ENCODE measurements around the gene NYAP1. TPM values are rescaled to one million over a fixed set of nuclear protein-coding genes. Genes with fewer than 3 reads are reported as not detected.
A peak's percentile ranks its signal among the peaks of the same experiment; 100 is the strongest.

The NYAP1 gene
- total RNA-seq, 2 experiments from 2014 or later, result 0.10 to 0.98 TPM

DNA sequence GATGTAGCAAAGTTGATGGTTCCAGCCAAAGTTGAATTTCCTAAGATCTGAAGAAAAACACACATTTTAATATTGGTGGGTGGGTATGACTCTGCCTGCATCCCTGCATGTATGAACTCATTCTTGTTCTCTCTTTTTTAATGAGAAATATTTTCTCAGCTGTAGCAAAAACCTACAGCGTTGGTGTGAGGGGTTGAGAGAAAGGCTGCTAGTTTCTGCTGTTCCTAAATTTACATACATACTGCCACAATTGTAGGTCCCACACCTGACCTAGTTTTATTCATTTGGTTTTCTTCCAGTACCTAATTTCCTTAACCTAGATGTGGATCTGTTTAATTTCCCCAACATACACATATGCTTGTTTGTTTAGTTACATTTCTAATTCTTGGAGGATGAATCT is 59.9 kb downstream of the NYAP1 start:
- peaks cover 84% of the 10 kb centered on the region for H3K4me1 ChIP-seq (ENCODE audit: insufficient read depth, low read length, poor library complexity, severe bottlenecking)
- TF ChIP-seq EZH2phosphoT487 (IDR thresholded peaks at IDR 0.05; ENCODE audit: borderline replicate concordance, low read depth, low read length), result no peak
- TF ChIP-seq, protein P1, sequence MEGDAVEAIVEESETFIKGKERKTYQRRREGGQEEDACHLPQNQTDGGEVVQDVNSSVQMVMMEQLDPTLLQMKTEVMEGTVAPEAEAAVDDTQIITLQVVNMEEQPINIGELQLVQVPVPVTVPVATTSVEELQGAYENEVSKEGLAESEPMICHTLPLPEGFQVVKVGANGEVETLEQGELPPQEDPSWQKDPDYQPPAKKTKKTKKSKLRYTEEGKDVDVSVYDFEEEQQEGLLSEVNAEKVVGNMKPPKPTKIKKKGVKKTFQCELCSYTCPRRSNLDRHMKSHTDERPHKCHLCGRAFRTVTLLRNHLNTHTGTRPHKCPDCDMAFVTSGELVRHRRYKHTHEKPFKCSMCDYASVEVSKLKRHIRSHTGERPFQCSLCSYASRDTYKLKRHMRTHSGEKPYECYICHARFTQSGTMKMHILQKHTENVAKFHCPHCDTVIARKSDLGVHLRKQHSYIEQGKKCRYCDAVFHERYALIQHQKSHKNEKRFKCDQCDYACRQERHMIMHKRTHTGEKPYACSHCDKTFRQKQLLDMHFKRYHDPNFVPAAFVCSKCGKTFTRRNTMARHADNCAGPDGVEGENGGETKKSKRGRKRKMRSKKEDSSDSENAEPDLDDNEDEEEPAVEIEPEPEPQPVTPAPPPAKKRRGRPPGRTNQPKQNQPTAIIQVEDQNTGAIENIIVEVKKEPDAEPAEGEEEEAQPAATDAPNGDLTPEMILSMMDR (conservative IDR thresholded peaks at IDR 0.05; ENCODE audit: low read length), result no peak
- intact Hi-C loops (cut with micrococcal nuclease; ENCODE audit: unreplicated experiment), result no loop called here
- peak overlapping the region; percentile 27 for H3K4me3 ChIP-seq (ENCODE audit: low read depth, low read length, poor library complexity, severe bottlenecking)
- DNase-seq (ENCODE audit: low spot score), result no peak
- H3K27ac ChIP-seq (ENCODE audit: low read depth, low read length, poor library complexity, severe bottlenecking), result peak overlapping the region; percentile 31
- peak overlapping the region; percentile 65 for H3K4me2 ChIP-seq (ENCODE audit: low read length)
- peaks cover under 1% of the 10 kb centered on the region; the same call in 1 of the 2 replicates for H3K36me3 ChIP-seq (ENCODE audit: insufficient read depth, low read length)
- POLR2A ChIA-PET, result interaction anchor here (0.7 to 2.0 kb wide), 2 partner anchors 27 to 41 kb away, joined by 3 to 9 read pairs; no protein-coding TSS in a partner anchor
- H3K9me2 ChIP-seq (ENCODE audit: insufficient read depth, low read length), result no peaks in the 10 kb centered on the region
- H2AFZ ChIP-seq (ENCODE audit: low read length), result no peak overlapping the region
- no TSS peak for BruUV-seq (replicated peaks)
- CTCF ChIA-PET (ENCODE audit: unreplicated experiment), result no interaction called here
- peaks cover 61% of the 10 kb centered on the region; the same call in 1 of the 2 replicates for H3K79me2 ChIP-seq (ENCODE audit: insufficient read depth, low read depth, low read length)
- no peaks in the 10 kb centered on the region for H3K9me3 ChIP-seq (ENCODE audit: low read length)
- no peaks in the 10 kb centered on the region for H4K20me1 ChIP-seq (ENCODE audit: insufficient read depth, low read length)

DNA sequence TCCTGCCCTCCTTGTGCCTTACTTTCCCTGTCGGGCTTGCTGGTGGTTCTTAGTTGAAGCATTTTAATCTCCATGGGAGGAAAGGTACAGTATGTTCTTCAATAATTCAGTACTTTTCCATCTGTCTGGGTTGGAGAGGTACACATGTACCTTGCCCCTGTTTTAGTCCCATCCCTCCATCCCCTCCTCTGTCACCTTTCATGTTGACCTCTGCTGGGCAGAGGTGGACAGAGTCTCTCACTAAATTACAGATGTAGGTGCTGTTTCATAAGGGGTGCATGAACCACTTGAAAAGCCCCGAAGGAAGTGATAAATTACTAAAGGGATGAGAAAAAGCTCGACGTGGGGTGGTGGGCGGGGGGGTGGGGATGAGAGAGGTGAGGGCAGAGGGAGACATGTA is 60.7 kb downstream of the NYAP1 start:
- Histone ChIP-seq H3K9me2 (ENCODE audit: insufficient read depth, low read length) (no peaks in the 10 kb centered on the region), H3K4me1 (ENCODE audit: insufficient read depth, low read length, poor library complexity, severe bottlenecking) (peaks cover 92% of the 10 kb centered on the region), H3K4me2 (ENCODE audit: low read length) (peak overlapping the region; percentile 65), H3K79me2 (ENCODE audit: insufficient read depth, low read depth, low read length) (peaks cover 61% of the 10 kb centered on the region; the same call in 1 of the 2 replicates), H3K27ac (ENCODE audit: low read depth, low read length, poor library complexity, severe bottlenecking) (peak overlapping the region; percentile 31), H2AFZ (ENCODE audit: low read length) (no peak overlapping the region), H4K20me1 (ENCODE audit: insufficient read depth, low read length) (no peaks in the 10 kb centered on the region), H3K36me3 (ENCODE audit: insufficient read depth, low read length) (peaks cover 8% of the 10 kb centered on the region; the same call in 1 of the 2 replicates), H3K4me3 (ENCODE audit: low read depth, low read length, poor library complexity, severe bottlenecking) (no peak overlapping the region), H3K9me3 (ENCODE audit: low read length) (no peaks in the 10 kb centered on the region)
- CTCF ChIA-PET (ENCODE audit: unreplicated experiment), result interaction anchor here (0.6 kb wide), 1 partner anchor 31 kb away, joined by 4 read pairs; no protein-coding TSS in a partner anchor
- no TSS peak for BruUV-seq (replicated peaks)
- POLR2A ChIA-PET, result interaction anchor here (0.5 to 2.0 kb wide), 5 partner anchors 8 to 68 kb away, joined by 3 to 9 read pairs (median 3); partner anchors contain the start of gene MOSPD3
- intact Hi-C loops (cut with micrococcal nuclease; ENCODE audit: unreplicated experiment), result no loop called here
- TF ChIP-seq, protein P1 (conservative IDR thresholded peaks at IDR 0.05; ENCODE audit: low read length), result no peak
- no peak for TF ChIP-seq EZH2phosphoT487 (IDR thresholded peaks at IDR 0.05; ENCODE audit: borderline replicate concordance, low read depth, low read length)
- DNase-seq (ENCODE audit: low spot score), result no peak

Small RNA genes within 50 kb of the gene (small RNA-seq; reads per million reads assigned to genes)
- not detected for gene RN7SL416P

Other genes with a start within 250 kb of the NYAP1 start
- gene SPDYE3, start 176.2 kb upstream of the NYAP1 start, total RNA-seq (2014; rRNA removed; shearing (Covaris generic)), result not detected in 2 replicates
- gene SPDYE3, start 176.2 kb upstream of the NYAP1 start, total RNA-seq (2022), result not detected in 2 replicates
- gene PILRB, start 125.8 kb upstream of the NYAP1 start, total RNA-seq (2014; rRNA removed; shearing (Covaris generic)), result 90.2 and 102 TPM in 2 replicates
- gene PILRB, start 125.8 kb upstream of the NYAP1 start, total RNA-seq (2022), result 95.0 and 106 TPM in 2 replicates
- gene PILRA, start 110.4 kb upstream of the NYAP1 start, total RNA-seq (2014; rRNA removed; shearing (Covaris generic)), result 6.4 and 8.0 TPM in 2 replicates
- gene PILRA, start 110.4 kb upstream of the NYAP1 start, total RNA-seq (2022), result 13.5 and 16.0 TPM in 2 replicates
- 4.1 and 10.9 TPM in 2 replicates for gene ZCWPW1, start 55.2 kb upstream of the NYAP1 start, total RNA-seq (2014; rRNA removed; shearing (Covaris generic))
- gene ZCWPW1, start 55.2 kb upstream of the NYAP1 start, total RNA-seq (2022), result 10.8 and 11.9 TPM in 2 replicates
- 37.9 and 44.2 TPM in 2 replicates for gene MEPCE, start 54.1 kb upstream of the NYAP1 start, total RNA-seq (2014; rRNA removed; shearing (Covaris generic))
- gene MEPCE, start 54.1 kb upstream of the NYAP1 start, total RNA-seq (2022), result 54.1 and 65.6 TPM in 2 replicates
- gene PPP1R35, start 47.4 kb upstream of the NYAP1 start, total RNA-seq (2014; rRNA removed; shearing (Covaris generic)), result 127 and 137 TPM in 2 replicates
- 86.9 and 90.6 TPM in 2 replicates for gene PPP1R35, start 47.4 kb upstream of the NYAP1 start, total RNA-seq (2022)
- gene SPACDR, start 19.7 kb upstream of the NYAP1 start, total RNA-seq (2014; rRNA removed; shearing (Covaris generic)), result 0.54 and 1.6 TPM in 2 replicates
- gene SPACDR, start 19.7 kb upstream of the NYAP1 start, total RNA-seq (2022), result 2.4 and 3.7 TPM in 2 replicates
- gene TSC22D4, start 4.7 kb upstream of the NYAP1 start, total RNA-seq (2014; rRNA removed; shearing (Covaris generic)), result 38.5 and 41.4 TPM in 2 replicates
- gene TSC22D4, start 4.7 kb upstream of the NYAP1 start, total RNA-seq (2022), result 75.4 and 76.6 TPM in 2 replicates
- 7.9 and 11.5 TPM in 2 replicates for gene AGFG2, start 55.3 kb downstream of the NYAP1 start, total RNA-seq (2014; rRNA removed; shearing (Covaris generic))
- gene AGFG2, start 55.3 kb downstream of the NYAP1 start, total RNA-seq (2022), result 15.2 and 17.1 TPM in 2 replicates
- gene SAP25, start 90.0 kb downstream of the NYAP1 start, total RNA-seq (2014; rRNA removed; shearing (Covaris generic)), result 1.2 and 1.5 TPM in 2 replicates
- 12.7 and 14.0 TPM in 2 replicates for gene SAP25, start 90.0 kb downstream of the NYAP1 start, total RNA-seq (2022)
- 30.3 and 39.2 TPM in 2 replicates for gene LRCH4, start 102.2 kb downstream of the NYAP1 start, total RNA-seq (2014; rRNA removed; shearing (Covaris generic))
- 72.0 and 75.5 TPM in 2 replicates for gene LRCH4, start 102.2 kb downstream of the NYAP1 start, total RNA-seq (2022)
- gene FBXO24, start 102.4 kb downstream of the NYAP1 start, total RNA-seq (2014; rRNA removed; shearing (Covaris generic)), result 0.16 TPM in 1 of 2 replicates, not detected in the other
- gene FBXO24, start 102.4 kb downstream of the NYAP1 start, total RNA-seq (2022), result 1.2 and 1.7 TPM in 2 replicates
- gene PCOLCE, start 118.4 kb downstream of the NYAP1 start, total RNA-seq (2014; rRNA removed; shearing (Covaris generic)), result 8.8 and 27.6 TPM in 2 replicates
- 32.3 and 38.3 TPM in 2 replicates for gene PCOLCE, start 118.4 kb downstream of the NYAP1 start, total RNA-seq (2022)
- 7.1 and 12.0 TPM in 2 replicates for gene MOSPD3, start 128.6 kb downstream of the NYAP1 start, total RNA-seq (2014; rRNA removed; shearing (Covaris generic))
- gene MOSPD3, start 128.6 kb downstream of the NYAP1 start, total RNA-seq (2022), result 10.4 and 15.1 TPM in 2 replicates
- gene TFR2, start 157.6 kb downstream of the NYAP1 start, total RNA-seq (2014; rRNA removed; shearing (Covaris generic)), result 8.1 and 12.1 TPM in 2 replicates
- gene TFR2, start 157.6 kb downstream of the NYAP1 start, total RNA-seq (2022), result 25.0 and 26.0 TPM in 2 replicates
- not detected in 2 replicates for gene ACTL6B, start 172.5 kb downstream of the NYAP1 start, total RNA-seq (2014; rRNA removed; shearing (Covaris generic))
- gene ACTL6B, start 172.5 kb downstream of the NYAP1 start, total RNA-seq (2022), result not detected in 2 replicates
- 59.4 and 80.4 TPM in 2 replicates for gene GNB2, start 189.8 kb downstream of the NYAP1 start, total RNA-seq (2014; rRNA removed; shearing (Covaris generic))
- 174 and 180 TPM in 2 replicates for gene GNB2, start 189.8 kb downstream of the NYAP1 start, total RNA-seq (2022)
- gene GIGYF1, start 210.3 kb downstream of the NYAP1 start, total RNA-seq (2014; rRNA removed; shearing (Covaris generic)), result 35.7 and 40.2 TPM in 2 replicates
- gene GIGYF1, start 210.3 kb downstream of the NYAP1 start, total RNA-seq (2022), result 52.0 and 58.8 TPM in 2 replicates
- 82.6 and 94.3 TPM in 2 replicates for gene POP7, start 222.2 kb downstream of the NYAP1 start, total RNA-seq (2014; rRNA removed; shearing (Covaris generic))
- gene POP7, start 222.2 kb downstream of the NYAP1 start, total RNA-seq (2022), result 43.7 and 47.2 TPM in 2 replicates
- gene EPO, start 236.5 kb downstream of the NYAP1 start, total RNA-seq (2014; rRNA removed; shearing (Covaris generic)), result 0.13 TPM in 1 of 2 replicates, not detected in the other
- gene EPO, start 236.5 kb downstream of the NYAP1 start, total RNA-seq (2022), result not detected in 2 replicates
- gene ZAN, start 249.7 kb downstream of the NYAP1 start, total RNA-seq (2014; rRNA removed; shearing (Covaris generic)), result not detected in 2 replicates
- gene ZAN, start 249.7 kb downstream of the NYAP1 start, total RNA-seq (2022), result not detected in 2 replicates